Iris pigment epithelial cell (primary cell): Measurements from ENCODE around the gene DNAH1.

ENCODE experiments used
- DNase-seq: peaks from one replicate; pipeline ENCODE4 v3.0.0-alpha.2; 2011; ENCODE audit warnings: low read depth

DNAH1 gene

DNA sequence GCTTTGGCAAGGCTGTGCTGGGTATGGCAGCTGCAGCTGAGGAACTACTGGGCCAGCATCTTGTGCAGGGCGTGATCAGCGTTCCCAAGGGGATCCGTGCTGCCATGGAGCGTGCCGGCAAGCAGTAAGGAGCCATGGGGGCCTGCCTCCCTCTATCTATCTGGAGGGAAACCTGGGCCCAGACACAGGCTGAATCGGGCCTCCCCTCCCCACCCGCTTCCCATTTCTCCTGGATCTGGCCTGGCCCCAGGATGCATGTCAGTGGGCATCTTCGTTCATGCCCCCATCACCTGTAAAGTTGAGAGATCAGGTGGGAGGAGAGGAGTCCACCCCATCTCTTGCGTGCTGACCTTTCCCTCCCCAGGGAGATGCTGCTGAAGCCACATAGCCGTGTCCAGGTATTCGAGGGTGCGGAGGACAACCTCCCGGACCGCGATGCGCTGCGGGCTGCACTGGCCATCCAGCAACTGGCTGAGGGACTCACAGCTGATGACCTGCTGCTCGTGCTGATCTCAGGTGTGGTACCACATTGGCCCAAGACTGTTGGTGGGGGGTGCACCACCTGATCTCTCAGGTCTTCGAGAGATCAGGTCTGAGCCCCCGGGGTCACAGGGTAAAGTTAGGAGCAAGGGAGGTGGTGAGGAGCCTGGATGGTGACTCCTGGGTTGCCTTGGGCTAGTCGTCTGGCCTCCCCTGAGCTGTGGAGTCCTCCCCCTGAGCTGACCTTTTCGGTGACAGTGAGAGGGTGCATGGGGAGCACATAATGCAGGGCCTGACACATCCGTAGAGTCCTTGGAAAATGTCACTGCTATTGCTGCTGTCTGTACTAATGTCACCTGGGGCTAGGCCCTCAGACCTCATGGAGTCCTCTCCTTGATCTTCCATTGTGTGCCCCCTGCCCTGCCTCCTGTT is 25.3 kb upstream of the DNAH1 start:
- no peak for DNase-seq

DNA sequence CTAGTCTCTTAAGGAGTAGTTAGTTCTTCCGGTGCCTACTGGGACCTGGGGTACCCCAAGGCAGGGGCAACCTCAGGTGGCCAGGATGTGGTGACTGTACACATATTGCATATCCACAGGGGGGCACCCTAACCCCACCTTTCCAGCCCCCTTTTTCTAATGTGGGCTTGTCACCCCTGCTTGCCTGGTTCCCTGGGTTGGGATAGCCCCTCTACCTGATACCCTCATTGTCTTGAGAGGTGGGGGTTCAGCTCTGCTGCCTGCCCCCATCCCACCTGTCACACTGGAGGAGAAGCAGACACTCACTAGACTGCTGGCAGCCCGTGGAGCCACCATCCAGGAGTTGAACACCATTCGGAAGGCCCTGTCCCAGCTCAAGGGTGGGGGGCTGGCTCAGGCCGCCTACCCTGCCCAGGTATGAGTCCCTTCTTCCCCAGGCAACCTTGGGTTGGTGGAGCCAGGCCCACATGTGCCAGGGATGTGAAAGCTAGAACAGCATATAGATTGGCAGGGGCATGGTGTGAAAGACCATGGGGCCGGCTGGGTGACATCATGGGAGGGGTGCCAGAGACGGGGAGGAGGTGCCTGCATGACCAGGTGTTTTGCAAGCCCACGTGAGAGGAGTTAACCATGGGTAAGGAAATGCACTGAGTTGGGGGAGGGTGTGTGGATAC is 24.5 kb upstream of the DNAH1 start:
- DNase-seq = no peak

DNA sequence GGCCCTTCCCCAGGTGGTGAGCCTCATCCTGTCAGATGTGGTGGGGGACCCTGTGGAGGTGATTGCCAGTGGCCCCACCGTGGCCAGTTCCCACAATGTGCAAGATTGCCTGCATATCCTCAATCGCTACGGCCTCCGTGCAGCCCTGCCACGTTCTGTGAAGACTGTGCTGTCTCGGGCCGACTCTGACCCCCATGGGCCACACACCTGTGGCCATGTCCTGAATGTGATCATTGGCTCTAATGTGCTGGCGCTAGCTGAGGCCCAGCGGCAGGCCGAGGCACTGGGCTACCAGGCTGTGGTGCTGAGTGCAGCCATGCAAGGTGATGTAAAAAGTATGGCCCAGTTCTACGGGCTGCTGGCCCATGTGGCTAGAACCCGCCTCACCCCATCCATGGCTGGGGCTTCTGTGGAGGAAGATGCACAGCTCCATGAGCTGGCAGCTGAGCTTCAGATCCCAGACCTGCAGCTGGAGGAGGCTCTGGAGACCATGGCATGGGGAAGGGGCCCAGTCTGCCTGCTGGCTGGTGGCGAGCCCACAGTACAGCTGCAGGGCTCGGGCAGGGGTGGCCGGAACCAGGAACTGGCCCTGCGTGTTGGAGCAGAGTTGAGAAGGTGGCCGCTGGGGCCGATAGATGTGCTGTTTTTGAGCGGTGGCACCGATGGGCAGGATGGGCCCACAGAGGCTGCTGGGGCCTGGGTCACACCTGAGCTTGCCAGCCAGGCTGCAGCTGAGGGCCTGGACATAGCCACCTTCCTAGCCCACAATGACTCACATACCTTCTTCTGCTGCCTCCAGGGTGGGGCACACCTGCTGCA is 23.7 kb upstream of the DNAH1 start:
- no peak for DNase-seq

DNA sequence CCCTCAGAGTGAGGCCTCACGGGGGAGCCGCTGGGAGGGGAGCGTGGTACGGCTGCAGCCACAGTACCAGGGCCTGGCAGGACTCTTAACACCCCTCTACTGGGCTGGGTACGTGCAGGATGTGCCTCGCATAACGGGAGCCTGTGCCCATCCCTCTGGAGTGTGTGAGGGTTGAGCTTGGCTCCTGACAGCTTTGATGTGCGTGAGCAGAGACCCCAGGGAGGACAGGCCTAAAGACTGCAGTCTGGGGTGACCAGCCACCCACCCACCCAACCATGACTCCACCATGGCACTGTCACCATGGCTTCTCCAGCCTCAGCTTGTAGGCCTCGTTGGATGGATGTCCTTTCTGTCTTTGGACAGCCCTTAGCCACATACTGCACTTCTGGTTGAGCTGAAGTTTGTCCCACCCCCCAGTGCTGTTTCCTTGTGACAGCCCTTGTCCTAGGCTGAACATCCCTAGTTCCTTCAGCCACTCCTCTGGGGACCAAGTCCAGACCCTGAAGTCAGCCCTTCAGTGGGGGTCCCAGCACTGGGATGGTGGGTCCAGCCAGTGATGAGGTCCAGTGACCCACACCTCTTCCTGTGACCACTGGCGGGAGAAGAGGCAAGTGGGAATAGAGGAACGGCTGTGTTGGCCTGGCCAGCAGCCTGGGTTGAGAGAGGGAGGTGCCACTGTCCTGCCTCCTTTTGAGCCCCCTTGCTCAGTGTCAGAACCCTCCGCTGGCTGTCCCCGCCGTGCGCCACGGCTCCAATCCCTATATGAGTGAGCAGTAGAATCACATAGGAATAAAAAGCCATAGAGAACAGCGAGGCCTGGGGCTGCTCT is 22.4 kb upstream of the DNAH1 start:
- DNase-seq = no peak

DNA sequence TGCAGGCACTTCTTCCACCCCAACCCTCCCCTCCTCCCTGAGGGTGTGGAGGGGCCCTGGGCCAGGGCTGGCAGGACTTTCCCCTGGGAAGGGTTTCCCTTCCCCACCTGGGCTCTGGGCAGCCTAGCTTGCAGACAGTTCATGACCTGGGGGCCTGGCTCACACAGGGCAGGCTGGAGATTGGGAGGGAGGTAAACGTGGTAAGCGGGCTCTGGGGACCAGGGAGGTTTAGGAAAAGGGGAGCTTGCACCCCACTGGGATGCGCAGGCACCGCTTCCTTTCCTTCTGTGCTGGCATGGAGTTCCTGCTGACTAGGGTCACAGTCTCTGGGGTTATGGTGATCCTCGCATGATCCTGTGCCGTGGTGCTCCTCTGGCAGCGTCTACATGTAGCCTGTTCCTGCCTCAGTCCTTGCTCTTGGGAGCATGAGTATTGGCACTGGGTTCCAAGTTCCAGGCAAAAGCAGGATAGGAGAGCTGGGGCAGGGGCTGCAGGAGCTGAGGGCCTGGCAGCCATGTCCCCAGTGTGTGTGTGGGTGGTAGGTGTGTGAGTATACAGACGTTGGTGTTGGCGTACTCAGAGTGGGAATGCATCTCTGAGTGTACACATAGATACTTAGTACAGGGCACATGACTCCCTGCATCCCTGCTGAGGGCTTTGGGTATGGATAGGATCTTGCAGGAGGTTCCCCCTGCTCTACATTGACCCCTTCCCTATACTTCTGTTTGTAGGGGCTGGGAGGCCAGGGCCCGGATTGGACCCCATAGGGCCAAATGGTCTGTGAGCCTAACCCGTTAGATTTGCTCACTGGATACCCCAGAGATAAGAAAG is 21.6 kb upstream of the DNAH1 start:
- DNase-seq = no peak

DNA sequence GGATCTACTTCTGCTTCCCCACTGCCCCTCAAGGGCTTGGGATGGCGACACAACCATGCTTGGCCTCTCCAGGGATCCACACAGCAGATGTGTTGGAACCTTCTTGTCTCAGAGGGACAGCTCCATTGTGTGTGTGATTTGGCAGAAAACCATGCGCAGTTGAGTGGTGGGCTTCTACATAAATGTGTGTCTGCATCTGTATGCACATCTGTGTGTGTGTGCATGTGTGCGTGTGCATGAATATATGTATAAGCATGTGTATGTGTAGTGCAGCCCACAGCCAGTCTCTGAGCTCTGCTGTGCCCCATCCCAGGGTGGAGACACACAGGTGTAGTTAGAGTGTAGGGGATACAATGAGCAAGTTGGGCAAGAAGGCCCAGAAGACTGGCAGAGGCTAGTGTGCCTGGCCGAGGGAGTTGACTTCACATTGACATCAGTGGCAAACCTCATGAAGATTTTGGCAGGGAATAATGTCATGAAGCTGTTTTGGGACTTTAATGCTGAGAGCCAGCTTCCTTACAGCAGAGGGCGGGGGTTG is 20.4 kb upstream of the DNAH1 start:
- DNase-seq = no peak

DNA sequence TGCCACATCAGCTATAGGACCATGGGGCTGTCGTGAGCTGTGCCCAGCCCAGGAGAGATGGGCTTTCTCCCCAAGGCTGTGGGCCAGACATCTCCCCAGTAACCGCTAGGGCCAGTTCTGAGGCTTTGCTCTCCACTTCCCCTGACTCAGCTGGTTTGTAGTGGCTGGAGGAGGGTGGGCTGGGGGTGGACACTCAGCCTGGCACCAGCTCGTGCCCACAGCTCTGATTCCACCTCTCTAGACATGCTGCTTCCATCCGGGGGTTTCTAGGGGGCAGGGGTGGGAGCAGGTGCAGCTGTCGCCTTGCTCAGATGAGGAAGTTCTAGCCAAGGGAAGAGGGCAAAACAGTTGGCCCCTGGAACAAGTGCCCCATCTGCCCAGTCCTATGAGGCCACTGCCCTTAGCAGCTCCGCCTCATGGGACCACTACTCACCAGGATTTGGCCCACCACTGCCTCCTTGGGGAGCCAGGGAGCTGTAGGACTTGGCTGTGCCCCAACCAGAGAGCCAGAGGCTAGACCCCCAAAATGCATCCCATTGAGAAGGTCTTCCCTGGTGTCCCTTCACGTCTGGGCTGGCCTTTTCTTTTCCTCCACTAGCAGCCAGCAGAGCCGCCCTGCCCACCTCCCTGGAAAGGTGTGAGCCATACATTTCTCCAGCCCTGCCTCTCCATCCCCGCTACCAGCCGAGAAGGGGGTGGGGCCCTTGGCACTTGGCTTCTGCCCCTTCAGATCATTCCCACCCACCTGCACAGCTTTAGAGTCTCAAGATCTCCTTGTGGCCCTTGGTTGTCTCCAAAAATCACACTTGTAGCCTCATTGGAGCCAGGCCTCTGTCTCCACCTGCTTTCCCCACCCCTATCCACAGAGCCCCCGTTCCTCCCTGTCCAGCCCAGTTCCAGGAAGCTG is 18.6 kb upstream of the DNAH1 start:
- no peak for DNase-seq

DNA sequence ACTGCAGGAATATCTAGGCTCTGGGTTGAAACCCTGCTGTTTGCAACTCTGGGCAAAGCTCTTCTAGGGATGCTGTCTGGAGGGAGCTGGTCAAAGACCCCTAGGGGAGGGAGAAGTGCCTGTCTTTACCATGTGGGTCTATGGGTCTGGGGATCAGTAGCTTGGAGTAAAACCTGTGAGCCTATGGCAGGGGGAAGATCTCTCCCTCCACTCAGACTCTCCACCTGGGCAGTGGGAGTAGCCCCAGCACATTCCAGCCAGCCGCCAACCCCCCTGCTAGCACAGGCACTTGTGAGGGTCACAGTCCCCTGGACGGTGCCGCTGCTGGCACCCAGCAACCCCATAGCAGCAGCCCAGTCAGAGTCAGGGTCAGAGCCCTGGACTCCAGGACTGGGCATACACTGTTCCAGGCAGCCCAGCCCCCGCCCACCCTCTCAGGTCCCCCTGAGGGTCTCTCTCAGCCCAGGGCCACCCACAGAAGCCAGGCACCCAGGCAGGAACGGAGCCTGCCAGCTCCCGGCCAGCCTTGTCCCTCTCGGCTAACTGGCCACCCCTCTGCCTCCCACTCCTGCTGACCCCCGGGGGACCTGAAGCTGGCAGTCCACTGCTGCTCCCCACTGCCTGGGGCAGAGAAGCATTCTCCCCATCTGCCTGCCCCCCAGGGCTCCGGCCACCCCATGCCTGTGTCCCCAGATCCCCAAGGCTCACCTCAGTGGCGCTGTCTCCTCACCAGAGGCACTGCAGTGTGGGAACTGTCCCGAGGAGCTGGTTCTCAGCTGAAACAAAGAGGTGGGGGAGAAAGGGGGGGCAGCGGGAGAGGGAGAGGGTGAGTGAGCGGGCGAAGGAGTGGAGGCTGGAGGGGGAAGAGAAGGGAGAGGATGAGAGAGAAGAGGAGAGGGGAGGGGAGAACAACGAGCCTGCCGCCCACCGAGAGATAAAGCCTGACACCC is 17.7 kb upstream of the DNAH1 start:
- DNase-seq = no peak

DNA sequence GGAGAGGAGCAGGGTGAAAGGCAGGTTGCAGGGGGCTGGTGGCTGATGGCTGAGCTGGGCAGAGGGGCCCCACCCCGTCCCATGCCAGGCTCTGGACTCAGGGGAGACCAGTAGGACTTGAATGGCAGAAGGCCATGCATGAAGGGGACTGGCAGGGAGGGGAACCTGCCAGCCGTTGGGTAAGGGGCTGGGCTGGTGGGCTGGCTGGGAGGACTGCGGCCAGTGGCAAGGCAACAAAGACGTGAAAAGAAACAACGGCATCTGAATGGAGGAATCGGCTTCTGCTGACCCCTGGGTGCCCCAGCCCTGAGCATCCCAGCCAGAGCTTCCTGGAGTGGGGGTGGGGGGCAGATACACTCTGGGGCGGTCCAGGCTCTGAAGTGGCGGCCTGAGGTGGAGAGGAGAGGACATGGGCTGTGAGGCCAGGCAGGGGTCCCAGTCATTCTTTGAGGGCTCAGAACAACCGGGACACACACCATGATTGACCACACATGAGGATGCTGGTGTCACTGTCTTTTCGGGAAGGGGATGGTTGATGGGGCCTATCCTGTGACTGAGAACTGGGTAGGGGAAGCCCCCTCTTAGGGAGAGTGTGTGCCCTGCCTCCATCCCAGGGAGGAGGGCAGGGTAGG is 16.8 kb upstream of the DNAH1 start:
- no peak for DNase-seq

DNA sequence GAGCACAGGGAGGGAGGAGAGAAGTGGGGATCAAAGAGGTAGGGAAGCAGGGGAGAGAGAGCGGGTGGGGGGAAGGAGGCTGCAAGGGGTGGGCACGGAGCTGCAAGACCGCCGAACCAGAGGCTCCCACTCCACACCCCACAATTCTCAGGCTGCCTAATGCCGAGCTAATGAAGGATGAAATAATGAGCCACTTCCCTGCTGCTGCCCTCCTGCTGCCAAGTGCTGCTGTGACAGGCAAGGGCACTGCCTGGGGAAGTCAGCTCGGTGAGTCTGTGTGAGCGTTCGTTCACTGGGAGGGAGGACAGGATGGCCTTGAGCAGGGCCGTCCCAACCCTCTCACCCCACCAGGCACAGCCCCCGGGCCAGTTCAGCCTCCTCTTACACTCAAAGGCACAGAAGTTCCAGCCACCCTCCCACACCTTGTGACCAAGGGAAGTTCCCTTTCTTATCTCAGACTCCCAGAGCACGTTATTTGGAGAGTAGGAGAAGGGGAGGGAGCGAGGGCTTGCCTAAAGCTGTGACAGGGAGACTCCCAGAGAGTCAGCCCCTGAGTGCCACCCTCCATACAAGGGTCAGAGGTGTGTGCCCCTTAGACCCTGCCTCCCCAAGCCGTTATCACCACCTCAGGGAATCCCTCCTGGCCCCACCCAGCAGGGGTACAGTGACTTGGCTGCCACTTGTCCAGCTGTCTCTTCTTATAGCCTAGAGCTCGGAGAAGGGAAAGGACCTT is 16.1 kb upstream of the DNAH1 start:
- DNase-seq = peak; percentile 29

DNA sequence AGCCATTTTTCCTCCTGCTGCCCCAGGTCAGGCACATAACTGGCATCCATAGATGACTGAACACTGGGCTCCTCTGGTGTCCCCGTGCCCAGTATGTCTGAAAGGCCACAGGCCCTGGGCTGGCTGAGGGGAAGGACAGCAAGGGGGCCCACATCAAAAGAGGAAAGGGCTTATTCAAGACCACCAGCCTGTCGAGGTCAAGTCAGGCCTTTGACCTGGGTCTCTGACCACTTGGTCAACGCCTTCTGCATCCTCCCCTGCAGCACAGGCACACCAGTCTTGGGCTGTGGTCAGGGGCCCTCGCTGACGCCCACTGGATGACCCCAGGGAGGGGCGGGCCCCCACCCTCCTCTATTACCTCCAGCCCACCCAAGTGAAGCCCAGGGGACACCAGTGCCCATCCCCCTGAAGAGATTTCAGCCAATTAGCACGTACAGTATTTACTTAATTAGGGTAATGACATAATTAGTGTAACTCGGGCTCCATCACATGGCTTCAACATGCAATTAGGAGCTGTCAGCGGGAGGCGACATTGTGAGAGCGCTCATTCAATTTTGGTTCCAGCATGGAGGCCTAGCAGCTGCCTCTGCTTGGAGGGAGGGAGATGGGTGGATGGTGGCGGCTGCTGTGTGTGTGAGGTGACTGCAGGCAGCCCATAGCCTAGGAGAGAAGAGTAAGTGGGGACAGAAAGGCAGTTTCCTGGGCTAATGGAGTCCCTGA is 13.5 kb upstream of the DNAH1 start:
- DNase-seq = no peak

DNA sequence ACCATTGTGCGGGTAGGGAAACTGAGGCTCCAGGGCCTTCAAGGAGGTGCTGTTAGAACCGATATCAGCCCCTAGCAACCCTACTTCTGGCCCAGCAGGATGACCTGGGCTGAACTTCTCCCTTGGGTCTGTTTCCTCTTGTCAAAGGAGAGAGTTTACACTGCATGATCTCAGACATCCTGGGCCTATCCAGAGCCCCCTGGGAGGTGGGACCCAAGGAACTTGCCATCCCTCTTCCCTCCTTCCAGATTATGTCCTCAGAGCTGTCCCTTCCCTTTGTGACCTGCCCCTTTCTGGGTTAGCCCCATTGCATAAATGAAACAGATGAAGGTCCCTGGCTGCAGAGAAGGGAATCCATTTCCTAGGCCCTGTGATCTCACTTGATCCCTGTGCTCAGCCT is 12.3 kb upstream of the DNAH1 start:
- no peak for DNase-seq

DNA sequence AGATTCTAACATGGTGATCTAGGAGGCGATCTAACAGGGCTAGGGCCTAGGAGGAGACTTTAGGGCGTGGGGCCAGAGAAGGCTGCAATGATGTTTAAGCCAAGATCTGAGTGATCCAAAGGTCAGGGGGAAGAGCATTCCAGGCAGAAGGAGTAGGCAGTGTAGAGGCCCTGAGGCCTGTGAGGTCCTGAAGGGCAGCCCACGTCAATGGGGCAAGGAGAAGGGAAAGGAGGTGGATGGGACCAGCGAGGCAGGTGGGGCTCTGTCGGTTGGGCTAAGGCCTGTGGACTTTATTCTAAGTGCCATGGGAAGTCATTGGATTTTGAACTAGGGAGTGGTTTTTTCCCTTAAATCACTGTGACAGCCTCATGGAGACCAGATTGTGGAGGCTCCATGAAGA is 10.2 kb upstream of the DNAH1 start:
- DNase-seq = no peak

DNA sequence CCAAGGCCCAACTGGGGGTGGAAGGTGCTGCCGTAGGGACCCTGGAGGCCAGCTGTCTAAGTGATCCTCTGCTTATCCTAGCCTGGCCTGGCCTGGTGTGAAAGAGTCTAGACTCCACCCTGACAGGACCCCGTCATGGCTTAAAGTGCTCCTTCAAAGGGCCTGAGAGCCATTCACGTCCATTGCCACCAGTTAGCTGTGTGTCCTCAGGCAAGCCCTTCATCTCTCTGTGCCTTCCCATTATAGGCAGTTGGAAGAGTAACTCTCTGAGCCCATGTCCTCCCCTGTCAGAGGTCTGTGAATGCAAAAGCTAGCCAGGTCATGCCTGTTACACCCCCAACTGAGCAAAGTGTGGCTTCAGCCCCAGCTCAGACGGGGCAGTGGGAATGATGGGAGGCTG is 9.1 kb upstream of the DNAH1 start:
- DNase-seq = no peak

DNA sequence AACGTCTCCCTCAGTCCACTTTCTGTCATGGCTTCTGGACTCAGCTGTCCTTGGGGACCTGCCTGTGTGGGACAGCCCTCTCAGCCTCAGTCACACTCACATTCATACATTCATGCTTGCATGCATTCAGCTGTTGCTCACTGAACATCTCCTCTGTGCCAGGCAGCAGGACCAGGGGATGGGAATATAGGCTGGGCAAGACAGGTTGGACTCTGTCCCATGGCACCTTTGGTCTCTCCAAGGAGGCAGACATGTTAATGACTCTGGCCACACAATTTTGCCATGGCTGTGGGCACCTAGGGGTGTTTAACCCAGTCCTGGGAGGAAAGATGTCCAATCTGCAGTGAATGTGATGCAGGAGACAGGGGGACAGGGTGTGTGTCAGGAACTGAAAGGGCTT is 7.8 kb upstream of the DNAH1 start:
- DNase-seq = no peak

DNA sequence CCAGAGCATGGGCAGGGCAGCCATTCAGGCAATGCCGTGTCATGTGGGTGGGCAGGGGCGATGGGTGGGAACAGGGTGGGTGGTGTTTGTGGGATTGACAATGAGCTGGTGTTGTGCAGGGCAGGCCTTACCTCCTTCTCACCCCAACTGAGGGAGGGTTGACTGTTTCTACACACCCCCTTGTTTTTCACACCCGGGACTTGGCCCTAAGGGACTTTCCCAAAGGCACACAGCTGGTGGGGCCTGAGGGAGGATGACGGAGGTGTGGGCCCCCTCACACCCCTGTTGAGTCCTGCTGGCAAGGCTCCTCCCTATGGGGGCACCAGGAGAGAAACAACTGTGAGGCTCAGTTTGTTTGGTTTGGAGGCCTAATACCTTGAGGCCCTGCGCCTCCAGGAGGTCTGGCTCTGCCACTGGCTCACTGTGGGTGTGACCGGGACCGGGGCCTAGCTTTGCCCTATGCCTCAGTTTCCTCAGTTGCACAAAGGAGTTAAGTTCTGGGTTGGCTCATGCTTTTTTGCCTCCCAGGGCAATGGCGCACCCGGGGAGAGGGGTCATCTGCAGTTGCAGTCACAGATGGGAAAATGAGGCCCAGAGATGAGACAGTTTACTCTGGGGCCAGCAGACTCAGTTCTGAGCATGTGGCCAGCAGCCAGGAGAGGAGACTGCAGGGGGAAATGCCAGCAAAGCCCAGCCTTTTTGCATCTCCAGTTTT is 5.1 kb upstream of the DNAH1 start:
- peak; percentile 63 for DNase-seq
